Right atrium auricular region (tissue), 2 donors: ENCODE data around the gene TTC31. TPM values are rescaled to one million over a fixed set of nuclear protein-coding genes. Genes with fewer than 3 reads are reported as not detected.

Source experiments
- DNase-seq: peaks from one replicate; pipeline ENCODE4 v3.0.0-alpha.2; 2019; ENCODE audit warnings: low spot score
- H3K27ac ChIP-seq, 2 donors: fragments of 200-600 bp; sonication (generic); 1 replicate in 1 of 2; 2 replicates in 1 of 2; pipeline ENCODE4 v1.5.1; 2016 to 2019
- H3K27me3 ChIP-seq, 2 donors: fragments of 200-600 bp; sonication (generic); one replicate each; pipeline versions ENCODE4 v1.5.1 to v1.6.0; 2017 to 2019
- H3K36me3 ChIP-seq: fragments of 200-600 bp; sonication (generic); one replicate; pipeline ENCODE4 v1.5.1; 2016
- H3K4me1 ChIP-seq, 2 donors: fragments of 200-600 bp; sonication (generic); one replicate each; pipeline versions ENCODE4 v1.5.1 to v1.6.0; 2017 to 2019
- H3K4me3 ChIP-seq, 2 donors: fragments of 200-600 bp; sonication (generic); 1 replicate in 1 of 2; 2 replicates in 1 of 2; pipeline ENCODE4 v1.5.1; 2017 to 2019; ENCODE audit warnings: mild to moderate bottlenecking in 1 of 2, moderate library complexity in 1 of 2
- H3K9me3 ChIP-seq, 2 donors: fragments of 200-600 bp; sonication (generic); one replicate each; pipeline ENCODE4 v1.5.1; 2019
- total RNA-seq, 2 donors: library from RNA; depleted of rRNA; stranded (reverse); fragments of >200 nt; gene quantifications; one replicate each; pipeline ENCODE4 v1.1.0, GENCODE V29; 2016
- TF ChIP-seq, protein P1 (sequence below), 2 donors: fragments of 200-600 bp; sonication (generic); IDR thresholded peaks; one replicate each; pipeline ENCODE4 v1.5.1; 2019; ENCODE audit warnings: antibody characterized with exemption in 2 of 2

TTC31 gene
- total RNA-seq, 2 donors from 2014 or later = 9.1 to 9.6 TPM

DNA sequence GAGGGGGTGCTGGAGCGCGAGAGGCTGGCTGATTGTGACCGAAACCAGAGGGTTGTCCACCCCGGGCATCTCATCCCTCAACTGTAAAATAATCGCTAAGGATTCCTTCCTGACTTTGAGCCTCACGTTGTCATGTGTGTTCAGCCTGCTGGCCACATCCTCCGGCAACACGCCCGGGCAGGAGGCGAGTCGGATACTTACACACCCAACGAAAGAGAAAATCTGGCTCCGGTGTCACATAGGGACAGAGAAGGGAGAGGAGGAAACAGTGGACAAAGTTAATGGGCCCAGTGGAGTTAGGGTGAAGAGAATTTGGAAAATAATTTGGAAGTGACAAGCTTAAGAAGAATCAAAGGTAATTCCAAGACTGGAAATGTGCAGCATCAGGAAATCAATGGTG lies 33.8 kb downstream of the TTC31 start:
- Histone ChIP-seq H3K9me3 (no peaks in the 10 kb centered on the region), H3K36me3 (no peaks in the 10 kb centered on the region), H3K27ac (no peak overlapping the region), H3K27me3 (peaks cover 42 to 63% of the 10 kb centered on the region in 2 donors), H3K4me3 (peak overlapping the region in 1 of 2 donors; percentile 44), H3K4me1 (peaks cover 0 to 31% of the 10 kb centered on the region in 2 donors)
- TF ChIP-seq, protein P1, sequence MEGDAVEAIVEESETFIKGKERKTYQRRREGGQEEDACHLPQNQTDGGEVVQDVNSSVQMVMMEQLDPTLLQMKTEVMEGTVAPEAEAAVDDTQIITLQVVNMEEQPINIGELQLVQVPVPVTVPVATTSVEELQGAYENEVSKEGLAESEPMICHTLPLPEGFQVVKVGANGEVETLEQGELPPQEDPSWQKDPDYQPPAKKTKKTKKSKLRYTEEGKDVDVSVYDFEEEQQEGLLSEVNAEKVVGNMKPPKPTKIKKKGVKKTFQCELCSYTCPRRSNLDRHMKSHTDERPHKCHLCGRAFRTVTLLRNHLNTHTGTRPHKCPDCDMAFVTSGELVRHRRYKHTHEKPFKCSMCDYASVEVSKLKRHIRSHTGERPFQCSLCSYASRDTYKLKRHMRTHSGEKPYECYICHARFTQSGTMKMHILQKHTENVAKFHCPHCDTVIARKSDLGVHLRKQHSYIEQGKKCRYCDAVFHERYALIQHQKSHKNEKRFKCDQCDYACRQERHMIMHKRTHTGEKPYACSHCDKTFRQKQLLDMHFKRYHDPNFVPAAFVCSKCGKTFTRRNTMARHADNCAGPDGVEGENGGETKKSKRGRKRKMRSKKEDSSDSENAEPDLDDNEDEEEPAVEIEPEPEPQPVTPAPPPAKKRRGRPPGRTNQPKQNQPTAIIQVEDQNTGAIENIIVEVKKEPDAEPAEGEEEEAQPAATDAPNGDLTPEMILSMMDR (IDR thresholded peaks at IDR 0.05) = no peak
- no peak for DNase-seq

DNA sequence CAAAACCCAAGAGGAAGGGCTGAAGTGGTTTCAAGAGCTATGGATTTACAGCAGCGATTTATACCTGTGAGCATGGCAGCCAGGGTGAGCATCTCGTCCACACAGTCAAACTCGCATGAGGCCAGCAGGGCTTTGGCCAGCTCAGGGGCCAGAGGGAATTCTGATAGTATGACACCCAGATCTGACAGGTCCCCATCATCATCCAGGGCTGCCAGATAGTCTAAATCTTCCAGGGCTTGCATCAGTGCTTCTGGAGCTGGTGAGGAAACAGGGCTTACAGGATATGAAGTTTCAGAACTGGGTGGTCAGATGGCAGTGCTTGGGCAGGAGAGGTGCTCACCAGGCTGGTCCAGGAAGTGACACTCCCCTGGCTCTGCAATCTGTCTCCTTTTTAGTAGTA lies 39.6 kb downstream of the TTC31 start:
- peaks cover 15% of the 10 kb centered on the region for H3K36me3 ChIP-seq
- H3K9me3 ChIP-seq = no peaks in the 10 kb centered on the region
- no peak overlapping the region for H3K4me3 ChIP-seq
- H3K4me1 ChIP-seq = no peaks in the 10 kb centered on the region
- H3K27me3 ChIP-seq = peaks cover 4 to 8% of the 10 kb centered on the region in 2 donors
- H3K27ac ChIP-seq = no peak overlapping the region
- DNase-seq = no peak
- TF ChIP-seq, protein P1 (IDR thresholded peaks at IDR 0.05) = no peak

DNA sequence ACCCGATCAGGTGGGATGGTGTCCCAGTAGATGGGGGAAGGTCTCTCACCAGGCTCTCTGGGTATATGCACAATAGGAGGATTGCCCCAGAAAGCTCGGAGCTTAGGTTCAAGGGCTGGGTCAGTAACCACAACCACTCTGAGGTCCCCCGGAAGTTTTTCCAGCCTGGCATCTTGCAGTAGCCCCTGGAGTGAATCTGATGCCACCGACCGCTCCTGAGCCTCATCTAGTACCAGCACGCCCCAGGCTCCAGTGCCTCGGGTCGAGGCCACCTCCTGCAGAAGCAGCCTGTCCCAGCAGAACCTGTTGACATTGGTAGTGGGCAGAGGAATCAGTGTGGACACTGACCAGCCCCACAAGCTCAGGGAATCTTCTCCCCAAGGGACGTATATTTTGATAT lies 41.1 kb downstream of the TTC31 start:
- Histone ChIP-seq H3K27me3 (peaks cover 0 to 4% of the 10 kb centered on the region in 2 donors), H3K36me3 (peaks cover 22% of the 10 kb centered on the region), H3K4me3 (no peak overlapping the region), H3K4me1 (peaks cover 0 to 14% of the 10 kb centered on the region in 2 donors), H3K9me3 (no peaks in the 10 kb centered on the region), H3K27ac (no peak overlapping the region)
- DNase-seq = no peak
- TF ChIP-seq, protein P1 (IDR thresholded peaks at IDR 0.05) = no peak

DNA sequence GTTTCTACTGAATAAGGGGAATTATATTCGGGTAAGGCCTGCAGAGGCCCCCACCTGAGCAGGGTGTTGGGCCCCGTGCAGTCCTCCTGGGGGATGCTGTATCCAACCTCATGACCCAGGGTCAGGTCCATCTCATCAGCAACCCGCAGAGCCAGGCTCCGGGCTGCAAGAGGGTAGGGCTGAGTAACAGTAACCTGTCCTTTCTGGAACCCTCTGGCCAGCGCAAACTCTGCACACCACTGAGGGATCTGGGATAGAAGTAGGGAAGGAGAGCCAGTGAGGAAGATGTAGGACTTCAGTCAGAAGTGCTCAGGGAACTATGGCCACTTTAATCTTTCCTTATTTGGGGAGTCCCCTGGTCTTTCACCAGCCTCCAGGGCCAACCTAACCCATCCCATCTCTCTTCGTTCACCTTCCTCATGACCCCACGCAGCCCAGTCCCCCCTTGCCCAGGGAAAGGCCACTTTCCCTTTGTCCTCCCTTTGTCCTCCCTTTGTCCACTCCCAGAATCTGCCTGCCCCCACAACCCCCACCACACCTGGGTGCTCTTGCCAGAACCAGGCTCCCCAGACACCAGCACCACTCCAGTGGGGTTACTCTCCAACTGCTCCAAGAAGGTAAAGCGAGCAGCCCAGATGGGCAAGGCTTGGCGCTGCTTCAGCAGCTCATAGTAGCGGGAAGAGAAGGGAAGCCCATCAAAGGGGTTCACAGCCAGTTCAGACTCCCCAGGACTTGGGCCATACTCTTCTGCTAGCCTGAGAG lies 42.3 kb downstream of the TTC31 start:
- no peaks in the 10 kb centered on the region for H3K9me3 ChIP-seq
- H3K36me3 ChIP-seq = peaks cover 22% of the 10 kb centered on the region
- H3K4me1 ChIP-seq = peaks cover 0 to 15% of the 10 kb centered on the region in 2 donors
- H3K27me3 ChIP-seq = no peaks in the 10 kb centered on the region
- TF ChIP-seq, protein P1 (IDR thresholded peaks at IDR 0.05) = no peak
- DNase-seq = no peak
- H3K27ac ChIP-seq = no peak overlapping the region
- H3K4me3 ChIP-seq = no peak overlapping the region

DNA sequence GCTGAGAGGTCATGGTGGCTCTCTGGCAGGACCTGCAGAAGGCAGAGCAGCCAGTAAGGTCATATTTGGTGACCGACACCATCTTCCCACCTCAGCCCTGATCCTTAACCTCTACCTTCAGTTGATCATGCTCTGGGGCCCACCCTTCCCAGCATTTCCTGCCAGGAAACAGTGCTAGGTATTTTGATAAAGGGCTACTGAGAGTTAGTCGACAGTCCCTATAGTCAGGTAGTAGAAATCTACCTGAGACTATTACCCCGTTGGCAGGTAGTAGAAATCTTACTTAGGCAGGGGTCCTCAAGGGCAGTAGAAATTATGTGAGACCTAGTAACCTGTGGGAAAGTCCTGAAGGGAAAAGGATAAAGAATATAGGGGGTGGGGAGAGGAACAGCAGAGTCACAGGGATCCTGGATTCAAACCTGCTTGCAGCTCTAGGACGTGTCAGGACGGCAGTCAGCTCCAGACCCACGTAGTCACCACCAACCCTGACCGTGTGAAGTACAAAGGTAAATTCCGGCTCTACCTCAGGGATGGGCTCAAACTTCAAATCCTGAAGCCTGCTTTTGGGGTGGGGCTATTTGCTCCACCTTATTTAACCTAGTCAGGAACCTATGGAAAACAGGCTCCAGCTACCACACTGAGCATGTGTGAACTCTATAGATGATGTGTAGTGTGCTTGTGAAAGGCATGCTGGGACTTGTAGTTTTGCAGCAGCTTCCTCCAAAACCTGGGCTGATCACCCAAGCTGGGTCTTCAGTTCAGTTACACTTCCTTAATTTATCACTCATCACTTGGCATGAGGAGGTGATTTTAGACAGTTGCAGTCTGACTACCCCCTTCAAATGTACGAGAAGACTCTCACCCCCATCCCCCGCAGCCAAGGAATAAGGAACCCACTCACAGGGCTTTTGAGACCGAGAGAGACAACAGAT lies 43.1 kb downstream of the TTC31 start, which contains the start of gene DQX1:
Gene DQX1, minus strand, starts transcription at position 515 of the 932 bp plus-strand sequence. Its CDS starts 502 bp downstream, at position 13.
- no peak for DNase-seq
- H3K4me1 ChIP-seq = peaks cover 0 to 20% of the 10 kb centered on the region in 2 donors
- H3K9me3 ChIP-seq = no peaks in the 10 kb centered on the region
- H3K4me3 ChIP-seq = no peak within 1 kb of the TSS
- no peak within 1 kb of the TSS for H3K27ac ChIP-seq
- TF ChIP-seq, protein P1 (IDR thresholded peaks at IDR 0.05) = no peak
- peaks cover 22% of the 10 kb centered on the region for H3K36me3 ChIP-seq
- no peaks in the 10 kb centered on the region for H3K27me3 ChIP-seq
